Activated T-cell treated with anti-CD3 and anti-CD28 coated beads, Interleukin-2, amount 50 U/mL, for 48 hours (primary cell): Measurements from ENCODE around the gene TRIP10.

Experiments
- DNase-seq, 2 experiments: peaks; one replicate each; pipeline ENCODE4 v3.0.0-alpha.2; 2020

The TRIP10 gene

DNA sequence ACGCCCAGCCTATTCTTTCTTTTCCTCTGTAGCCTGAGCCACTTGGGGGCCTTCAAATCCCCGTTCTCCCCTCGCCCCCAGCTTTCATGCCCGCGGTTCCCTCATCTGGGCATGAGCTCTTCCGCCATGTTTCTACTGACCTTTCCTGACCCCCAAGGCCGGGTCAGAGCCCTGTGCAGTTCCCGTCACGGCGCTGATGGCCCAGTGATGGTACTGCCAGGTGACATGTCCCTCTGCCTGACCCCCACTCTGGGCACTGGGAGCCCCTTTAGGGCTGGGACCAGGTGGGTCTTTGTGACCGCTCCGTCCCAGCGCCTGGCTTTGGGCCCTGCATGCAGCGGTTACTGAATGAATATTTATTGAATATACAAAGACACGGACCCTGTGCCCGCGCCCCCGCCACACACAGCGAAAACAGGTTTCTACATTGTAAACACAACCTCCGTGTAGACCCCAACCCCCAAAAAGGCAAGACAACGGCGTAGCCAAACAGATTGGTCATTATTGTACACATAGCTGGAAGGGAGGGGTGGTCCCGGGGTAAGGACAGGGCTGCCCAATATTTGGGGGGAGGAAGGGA, 9.8 kb upstream of the TRIP10 start:
- DNase-seq = no peak

- DNase-seq = peak; percentile 70 to 77
Observed at GRCh38 chr19:6730153-6730804, 9.2 kb upstream of the TRIP10 start.

GRCh38 chr19:6730941-6731670, 8.4 kb upstream of the TRIP10 start:
- no peak for DNase-seq

DNA sequence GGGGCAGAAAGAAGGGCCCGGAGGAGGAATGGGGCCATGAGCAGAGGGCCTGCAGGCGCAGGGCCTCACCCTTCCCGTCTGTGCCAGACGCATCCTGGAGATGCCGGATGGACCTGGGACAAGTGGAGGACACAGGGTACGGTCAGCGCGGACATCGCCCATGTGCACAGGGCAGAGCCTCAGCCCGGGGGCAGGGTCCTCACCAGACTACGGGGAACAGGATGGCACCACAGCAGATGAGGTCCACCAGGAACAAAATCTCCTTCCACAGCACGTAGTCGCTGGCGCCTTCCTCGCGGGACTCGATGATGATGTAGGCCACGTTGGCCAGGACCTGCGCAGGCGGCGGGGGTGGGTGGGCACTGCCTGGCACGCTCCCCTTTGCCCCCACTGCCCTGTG, 7.7 kb upstream of the TRIP10 start:
- DNase-seq = no peak

GRCh38 chr19:6732803-6733337, 6.6 kb upstream of the TRIP10 start:
- DNase-seq = no peak

GRCh38 chr19:6733338-6734095, 6.0 kb upstream of the TRIP10 start:
- peak; percentile 46 to 49 for DNase-seq

DNA sequence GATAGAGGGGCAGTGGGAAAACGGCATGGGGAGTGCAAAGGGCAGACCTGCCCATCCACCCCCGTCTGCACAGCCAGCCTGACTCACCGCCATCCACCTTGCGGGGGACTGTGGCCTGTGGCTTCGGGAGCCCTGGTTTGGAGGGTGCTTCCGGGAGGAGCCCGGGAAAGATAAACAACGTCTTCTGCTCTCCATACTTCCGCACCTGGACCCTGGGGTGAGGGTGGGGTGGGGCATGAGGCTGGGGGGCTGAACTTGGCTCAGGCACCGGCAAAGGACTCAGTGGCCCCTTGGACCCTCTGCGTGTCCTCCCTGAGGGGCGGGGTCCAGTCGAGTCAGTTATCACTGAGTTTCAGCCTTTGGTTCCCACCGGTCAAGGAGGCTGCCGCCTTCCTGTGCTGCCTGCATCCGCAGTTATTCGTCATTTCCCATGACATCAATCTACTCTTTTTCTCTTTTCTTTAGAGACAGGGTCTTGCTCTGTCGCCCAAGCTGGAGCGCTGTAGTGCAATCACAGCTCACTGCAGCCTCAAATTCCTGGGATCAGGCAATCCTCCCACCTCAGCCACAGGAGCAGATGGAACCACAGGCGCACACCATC, 5.3 kb upstream of the TRIP10 start:
- no peak for DNase-seq

DNA sequence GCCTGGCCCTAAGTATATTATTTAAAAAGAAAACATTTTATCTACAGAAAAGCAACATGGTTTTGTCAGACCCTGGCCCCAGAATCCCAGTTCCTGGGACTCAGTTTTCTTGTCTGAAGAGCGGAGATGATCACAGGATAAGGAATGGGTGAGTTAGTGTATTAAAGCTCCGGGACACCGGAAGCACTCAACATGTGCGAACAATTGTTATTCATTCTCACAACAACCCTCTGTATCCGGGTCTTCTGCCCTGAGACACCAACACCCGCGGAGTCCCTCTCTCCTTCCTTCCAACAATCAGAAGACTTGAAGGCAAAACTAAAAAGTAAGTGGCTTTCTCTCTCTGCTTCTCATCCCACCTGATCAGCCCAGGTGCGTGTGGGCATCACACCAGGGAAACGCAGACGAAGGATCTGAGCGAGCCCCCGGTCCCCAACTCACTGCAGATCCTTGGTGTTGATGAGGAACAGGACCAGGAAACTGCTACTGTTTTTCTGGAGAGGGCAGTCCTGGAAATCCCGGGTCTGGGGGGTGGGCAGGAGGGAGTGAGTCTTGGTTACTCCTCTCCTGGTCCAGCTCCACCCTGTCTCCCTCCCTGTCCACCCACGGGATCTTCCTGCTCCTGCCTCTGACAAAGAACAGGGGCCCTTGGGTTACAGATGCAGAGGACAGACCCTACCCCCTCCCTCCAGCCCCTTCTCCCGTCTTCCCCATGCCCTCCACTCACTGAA, 4.1 kb upstream of the TRIP10 start:
- no peak for DNase-seq

DNA sequence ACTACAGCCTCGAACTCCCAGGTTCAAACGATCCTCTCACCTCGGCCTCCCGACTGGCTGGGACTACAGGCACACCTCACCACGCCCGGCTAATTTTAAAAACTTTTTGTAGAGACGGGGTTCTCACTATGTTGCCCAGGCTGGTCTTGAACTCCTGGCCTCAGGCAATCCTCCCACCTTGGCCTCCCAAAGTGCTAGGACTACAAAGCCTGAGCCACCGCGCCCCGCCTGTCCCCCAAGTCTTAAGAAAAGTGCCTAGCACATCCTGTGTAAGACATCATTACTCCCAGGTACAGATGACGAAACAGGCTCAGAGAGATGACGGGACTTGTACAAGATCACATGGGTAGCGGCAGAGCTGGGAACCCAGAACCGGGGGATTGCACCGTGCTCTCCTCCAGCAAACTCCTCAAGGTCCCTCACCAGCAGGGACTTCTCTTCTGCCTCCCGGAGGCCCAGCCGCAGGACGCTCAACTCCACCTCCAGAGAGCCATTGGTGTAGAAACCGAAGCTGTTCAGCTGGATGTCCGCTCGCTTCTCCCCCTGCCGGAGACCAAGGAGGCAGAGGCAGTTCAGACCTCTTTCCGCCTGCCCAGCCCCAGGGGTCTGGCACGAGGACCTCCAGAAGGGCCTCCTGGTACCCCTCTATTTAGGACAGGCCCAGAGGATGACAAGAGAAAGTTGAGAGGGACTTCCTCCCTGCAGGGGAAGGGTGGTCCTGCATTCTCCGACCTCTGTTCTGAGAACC, 3.1 kb upstream of the TRIP10 start:
- DNase-seq = peak; percentile 81 to 86

GRCh38 chr19:6736917-6737283, 2.6 kb upstream of the TRIP10 start:
- DNase-seq = no peak

DNA sequence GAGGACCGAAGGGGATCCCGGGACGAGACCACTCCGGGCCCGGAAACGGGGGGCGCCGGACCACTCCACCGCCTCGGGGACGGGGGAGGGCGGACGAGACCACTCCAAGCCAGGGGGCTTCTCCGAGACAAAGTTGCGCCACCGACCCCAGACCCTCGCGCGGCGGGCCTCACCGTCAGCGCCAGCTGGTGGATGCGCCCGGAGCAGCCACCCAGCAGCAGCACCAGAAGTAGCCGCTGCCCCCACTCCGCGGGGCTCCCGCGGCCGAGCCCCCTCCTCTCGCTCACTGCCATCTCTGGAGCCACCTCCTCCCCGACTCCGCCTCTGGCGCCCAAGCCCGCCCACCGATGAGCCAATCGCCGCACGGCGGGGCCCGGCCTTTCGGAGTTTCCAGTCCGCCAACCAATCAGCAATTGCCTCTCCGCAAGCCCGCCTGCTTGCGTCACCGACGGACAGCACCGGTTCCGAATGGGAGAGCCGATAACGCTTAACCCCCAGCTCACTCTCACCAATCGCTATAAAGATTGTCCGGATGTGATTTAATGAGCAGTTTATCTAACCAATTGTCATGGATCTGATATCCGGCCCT, 2.1 kb upstream of the TRIP10 start, which contains the start of gene GPR108:
GPR108 (minus strand) TSS at position 297 of the 589 bp plus-strand sequence; CDS start at position 293, 4 bp downstream.
- DNase-seq = peak; percentile 99 to 100

GRCh38 chr19:6737873-6738786, 1.4 kb upstream of the TRIP10 start:
- peak; percentile 87 to 89 for DNase-seq

DNA sequence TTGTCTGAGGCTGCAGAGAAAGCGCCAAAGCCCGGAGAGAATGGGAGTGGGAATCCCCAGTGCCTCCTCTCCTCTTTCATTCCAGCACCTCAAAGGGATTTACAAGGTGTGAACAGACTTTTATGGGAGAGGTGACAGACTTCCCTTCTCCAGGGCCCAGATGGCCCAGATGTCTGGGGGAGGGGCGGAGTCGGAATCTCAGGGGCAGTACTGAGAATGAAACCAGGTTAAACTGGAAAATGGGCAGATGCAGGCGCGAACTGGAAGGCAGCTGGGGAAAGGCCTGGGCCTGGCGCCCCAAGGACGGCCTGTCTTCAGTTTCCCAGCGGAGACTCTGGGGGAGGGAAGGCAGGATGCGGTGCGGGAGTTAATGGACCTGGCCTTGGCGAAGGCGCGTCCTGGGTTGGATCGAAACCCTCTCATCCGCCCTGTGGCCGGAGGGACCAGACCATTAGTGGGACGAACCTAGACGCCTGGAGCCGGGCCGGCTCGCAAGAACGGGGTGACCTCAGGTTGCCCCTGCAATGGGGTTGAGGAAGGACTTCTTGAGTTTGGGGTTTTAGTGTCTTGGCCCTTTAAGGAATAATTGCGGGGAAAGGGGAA, 592 bp upstream of the TRIP10 start:
- DNase-seq = peak in 1 of 2 experiments; percentile 65

GRCh38 chr19:6739883-6740588, 556 bp downstream of the TRIP10 start:
- DNase-seq = peak in 1 of 2 experiments; percentile 50

- peak; percentile 48 for DNase-seq
Observed at GRCh38 chr19:6740589-6741343, 1.3 kb downstream of the TRIP10 start.

GRCh38 chr19:6743066-6743465, 3.6 kb downstream of the TRIP10 start:
- no peak for DNase-seq

DNA sequence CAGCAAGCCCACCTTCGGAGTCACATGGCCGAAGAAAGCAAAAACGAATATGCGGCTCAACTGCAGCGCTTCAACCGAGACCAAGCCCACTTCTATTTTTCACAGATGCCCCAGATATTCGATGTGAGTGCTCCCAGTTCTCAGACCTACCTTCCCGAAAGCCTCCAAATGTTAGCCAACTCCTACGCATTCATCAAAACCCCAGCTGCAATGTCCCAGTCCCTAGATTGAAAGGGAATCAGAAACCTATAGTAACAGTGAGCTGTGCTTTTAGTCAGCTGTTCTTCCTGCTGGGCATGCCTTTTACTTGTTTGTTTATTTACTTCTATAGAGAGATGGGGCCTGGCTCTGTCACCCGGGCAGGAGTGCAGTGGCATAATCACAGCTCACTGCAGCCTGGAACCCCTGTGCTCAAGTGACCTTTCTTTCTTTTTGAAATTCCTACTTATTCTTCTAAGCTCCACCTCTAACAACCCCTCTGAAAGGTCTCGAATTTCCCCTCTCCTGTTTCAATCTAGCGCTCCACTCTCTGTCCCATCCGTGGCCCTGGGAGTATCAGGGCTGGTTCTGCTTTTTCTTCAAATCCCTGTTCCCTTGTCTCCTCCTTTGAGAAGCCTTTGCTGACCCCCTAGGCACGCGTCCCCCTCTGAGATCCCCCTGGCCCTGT, 4.4 kb downstream of the TRIP10 start:
- no peak for DNase-seq
